ENCODE measurements around the gene IL1RL1.
"Not testable (repeated sequence)": the region's sequence is repeated elsewhere in the genome, so short reads cannot be mapped to it uniquely, and the experiment has no call there.

IL1RL1 gene

DNA sequence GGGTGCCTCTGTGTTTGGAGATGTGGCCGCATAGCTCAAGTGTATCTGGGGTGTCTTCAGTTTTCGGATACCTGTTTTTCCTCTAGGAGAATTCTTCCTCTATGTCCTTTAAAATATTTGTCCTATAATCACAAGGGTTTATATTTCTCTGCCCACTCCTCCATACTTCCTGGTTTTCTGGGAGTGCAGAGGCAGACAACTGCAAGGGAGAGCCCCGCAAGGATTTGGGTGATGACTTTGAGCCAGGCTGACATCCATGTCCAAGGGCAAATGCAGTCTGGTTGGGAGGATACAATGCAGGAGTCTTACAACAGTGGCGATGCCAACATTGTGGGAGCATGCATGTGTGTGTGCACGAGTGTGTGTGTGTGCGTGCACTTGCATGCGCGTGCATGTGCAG is 2.1 kb downstream of the IL1RL1 start:
- Histone ChIP-seq H3K36me3 (ENCODE audit: control insufficient read depth in 1 of 2, insufficient read depth in 2 of 2, low read length in 2 of 2) (no peaks in the 10 kb centered on the region), H3K4me3 (ENCODE audit: low read depth in 1 of 2, low read length in 2 of 2) (no peak overlapping the region), H3K9me3 (ENCODE audit: control insufficient read depth in 1 of 2, low read length in 2 of 2) (no peaks in the 10 kb centered on the region), H3K4me1 (ENCODE audit: control insufficient read depth in 1 of 2, insufficient read depth in 2 of 2, low read length in 2 of 2) (no peaks in the 10 kb centered on the region), H3K27me3 (ENCODE audit: low read depth, low read length) (no peaks in the 10 kb centered on the region), H3K27ac (ENCODE audit: low read length) (no peak overlapping the region)

DNA sequence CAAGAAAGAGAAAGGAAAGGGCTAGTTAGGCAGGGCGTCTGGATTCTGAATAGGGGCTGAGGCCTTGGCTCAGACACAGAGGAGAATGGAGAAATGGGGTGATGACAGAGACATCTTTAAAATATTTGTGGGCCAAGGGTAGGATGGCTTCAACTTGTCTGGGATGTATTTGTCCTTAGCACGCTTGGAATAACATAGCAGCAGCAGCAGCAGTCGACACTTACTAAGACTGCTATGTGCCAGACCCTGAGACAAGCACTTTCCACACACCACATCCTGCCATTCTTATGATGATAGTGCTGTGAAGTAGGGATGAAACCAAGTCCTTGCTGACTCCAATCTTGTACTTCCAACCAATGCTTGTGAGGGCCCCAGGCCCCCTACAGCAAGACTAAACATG is 2.6 kb downstream of the IL1RL1 start:
- H3K27ac ChIP-seq (ENCODE audit: low read length): no peak overlapping the region
- no peaks in the 10 kb centered on the region for H3K4me1 ChIP-seq (ENCODE audit: control insufficient read depth in 1 of 2, insufficient read depth in 2 of 2, low read length in 2 of 2)
- H3K9me3 ChIP-seq (ENCODE audit: control insufficient read depth in 1 of 2, low read length in 2 of 2): no peaks in the 10 kb centered on the region
- H3K36me3 ChIP-seq (ENCODE audit: control insufficient read depth in 1 of 2, insufficient read depth in 2 of 2, low read length in 2 of 2): no peaks in the 10 kb centered on the region
- no peaks in the 10 kb centered on the region for H3K27me3 ChIP-seq (ENCODE audit: low read depth, low read length)
- H3K4me3 ChIP-seq (ENCODE audit: low read depth in 1 of 2, low read length in 2 of 2): no peak overlapping the region

DNA sequence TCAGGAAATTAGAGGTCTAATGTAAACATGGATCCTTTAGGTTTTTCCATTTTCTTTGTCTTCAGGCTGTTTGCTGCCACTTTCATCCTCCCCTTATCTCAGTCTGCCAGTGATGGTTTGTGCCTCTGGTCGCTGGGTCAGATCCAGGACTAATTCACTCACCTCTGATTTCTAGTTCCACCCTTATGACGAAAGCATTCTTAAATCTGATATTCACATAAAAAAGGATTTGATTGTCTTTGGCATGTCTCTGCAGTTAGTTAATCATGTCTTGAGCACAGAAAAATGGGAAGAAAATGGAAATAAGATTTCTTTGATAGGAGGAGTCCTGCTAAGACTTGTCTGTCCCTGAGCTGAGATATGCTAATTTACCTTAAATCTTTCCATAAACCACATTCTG is 4.6 kb downstream of the IL1RL1 start:
- no peaks in the 10 kb centered on the region for H3K27me3 ChIP-seq (ENCODE audit: low read depth, low read length)
- no peak overlapping the region for H3K27ac ChIP-seq (ENCODE audit: low read length)
- H3K36me3 ChIP-seq (ENCODE audit: control insufficient read depth in 1 of 2, insufficient read depth in 2 of 2, low read length in 2 of 2): no peaks in the 10 kb centered on the region
- H3K9me3 ChIP-seq (ENCODE audit: control insufficient read depth in 1 of 2, low read length in 2 of 2): no peaks in the 10 kb centered on the region
- H3K4me3 ChIP-seq (ENCODE audit: low read depth in 1 of 2, low read length in 2 of 2): no peak overlapping the region
- H3K4me1 ChIP-seq (ENCODE audit: control insufficient read depth in 1 of 2, insufficient read depth in 2 of 2, low read length in 2 of 2): no peaks in the 10 kb centered on the region

DNA sequence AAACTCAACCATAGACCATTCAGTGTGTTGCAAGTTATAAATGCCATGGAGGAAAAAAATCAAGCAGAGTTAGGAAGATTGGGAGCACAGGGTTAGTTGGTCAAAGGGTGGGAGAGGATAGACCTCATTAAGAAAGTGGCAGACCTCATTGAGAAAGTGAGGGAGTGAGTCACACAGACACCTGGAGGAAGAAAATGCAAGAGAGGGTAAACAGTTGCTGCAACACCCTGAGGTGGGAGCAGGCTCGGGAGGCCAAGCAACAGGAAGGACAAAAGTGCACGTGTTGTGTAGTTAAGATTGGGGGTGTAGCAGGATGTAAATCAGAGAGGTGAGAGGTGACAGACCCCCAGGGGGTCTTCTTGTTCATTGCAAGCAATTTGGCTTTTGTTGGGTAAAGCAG is 6.4 kb downstream of the IL1RL1 start:
- H3K4me3 ChIP-seq (ENCODE audit: low read depth in 1 of 2, low read length in 2 of 2): no peak overlapping the region
- H3K4me1 ChIP-seq (ENCODE audit: control insufficient read depth in 1 of 2, insufficient read depth in 2 of 2, low read length in 2 of 2): no peaks in the 10 kb centered on the region
- no peaks in the 10 kb centered on the region for H3K27me3 ChIP-seq (ENCODE audit: low read depth, low read length)
- H3K9me3 ChIP-seq (ENCODE audit: control insufficient read depth in 1 of 2, low read length in 2 of 2): no peaks in the 10 kb centered on the region
- H3K36me3 ChIP-seq (ENCODE audit: control insufficient read depth in 1 of 2, insufficient read depth in 2 of 2, low read length in 2 of 2): no peaks in the 10 kb centered on the region
- no peak overlapping the region for H3K27ac ChIP-seq (ENCODE audit: low read length)

DNA sequence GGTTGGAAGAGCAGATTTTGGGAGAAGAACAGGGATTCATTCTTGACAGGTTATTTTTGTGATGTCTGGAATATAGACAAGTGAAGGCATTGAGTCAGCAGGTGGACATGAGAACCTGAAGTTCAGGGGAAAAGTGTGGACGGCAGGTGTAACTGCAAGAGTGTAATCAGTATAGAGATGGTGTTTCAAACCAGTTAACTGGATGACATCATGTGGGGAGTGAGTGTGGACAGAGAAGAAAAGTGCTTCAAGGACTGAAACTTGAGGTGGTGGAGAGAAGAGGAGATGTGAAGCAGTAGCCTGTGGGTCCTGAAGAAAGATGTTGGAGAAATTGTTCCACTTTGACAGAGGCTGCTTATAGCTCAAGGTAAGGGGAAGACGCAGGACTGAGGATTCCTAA is 7.1 kb downstream of the IL1RL1 start:
- Histone ChIP-seq H3K9me3 (ENCODE audit: control insufficient read depth in 1 of 2, low read length in 2 of 2) (no peaks in the 10 kb centered on the region), H3K4me3 (ENCODE audit: low read depth in 1 of 2, low read length in 2 of 2) (no peak overlapping the region), H3K27me3 (ENCODE audit: low read depth, low read length) (no peaks in the 10 kb centered on the region), H3K27ac (ENCODE audit: low read length) (no peak overlapping the region), H3K4me1 (ENCODE audit: control insufficient read depth in 1 of 2, insufficient read depth in 2 of 2, low read length in 2 of 2) (no peaks in the 10 kb centered on the region), H3K36me3 (ENCODE audit: control insufficient read depth in 1 of 2, insufficient read depth in 2 of 2, low read length in 2 of 2) (no peaks in the 10 kb centered on the region)

DNA sequence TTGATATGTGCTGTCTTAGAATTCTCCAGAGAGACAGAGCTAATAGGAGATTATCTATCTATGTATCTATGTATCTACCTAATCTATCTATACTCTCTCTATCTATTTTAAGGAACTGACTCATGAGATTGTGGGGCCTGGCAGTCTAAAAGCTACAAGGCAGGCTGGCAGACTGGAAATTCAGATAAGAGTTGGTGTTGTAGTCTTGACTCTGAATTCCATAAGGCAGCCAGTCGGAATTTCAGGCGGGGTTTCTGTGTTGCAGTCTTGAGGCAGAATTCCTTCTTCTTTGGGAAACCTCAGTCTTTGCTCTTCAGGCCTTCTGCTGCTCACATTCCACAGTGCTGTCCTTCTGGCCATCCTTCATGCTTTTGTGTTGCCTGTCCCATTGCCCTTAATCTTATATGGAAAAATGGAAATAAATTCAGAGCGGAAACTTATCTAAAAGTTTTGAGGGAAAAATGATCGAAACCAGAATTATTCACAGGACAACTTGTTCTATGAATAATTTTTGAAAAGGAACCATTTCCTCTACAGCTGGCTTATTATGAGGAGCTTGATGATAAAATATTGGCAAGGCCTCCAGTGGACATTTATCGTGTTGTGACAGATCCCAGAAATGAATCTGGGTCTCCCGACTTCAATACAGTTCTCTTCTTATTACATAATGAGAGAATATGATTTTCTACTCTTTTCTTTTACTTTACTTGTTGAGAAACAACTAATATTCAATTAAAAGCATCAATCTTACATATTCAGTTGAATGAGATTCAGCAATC is 10.8 kb downstream of the IL1RL1 start:
- Histone ChIP-seq H3K4me3 (ENCODE audit: low read depth in 1 of 2, low read length in 2 of 2) (no peak overlapping the region), H3K27ac (ENCODE audit: low read length) (no peak overlapping the region), H3K27me3 (ENCODE audit: low read depth, low read length) (no peaks in the 10 kb centered on the region), H3K4me1 (ENCODE audit: control insufficient read depth in 1 of 2, insufficient read depth in 2 of 2, low read length in 2 of 2) (no peaks in the 10 kb centered on the region), H3K9me3 (ENCODE audit: control insufficient read depth in 1 of 2, low read length in 2 of 2) (peaks cover 0 to 3% of the 10 kb centered on the region in 2 donors), H3K36me3 (ENCODE audit: control insufficient read depth in 1 of 2, insufficient read depth in 2 of 2, low read length in 2 of 2) (no peaks in the 10 kb centered on the region)

DNA sequence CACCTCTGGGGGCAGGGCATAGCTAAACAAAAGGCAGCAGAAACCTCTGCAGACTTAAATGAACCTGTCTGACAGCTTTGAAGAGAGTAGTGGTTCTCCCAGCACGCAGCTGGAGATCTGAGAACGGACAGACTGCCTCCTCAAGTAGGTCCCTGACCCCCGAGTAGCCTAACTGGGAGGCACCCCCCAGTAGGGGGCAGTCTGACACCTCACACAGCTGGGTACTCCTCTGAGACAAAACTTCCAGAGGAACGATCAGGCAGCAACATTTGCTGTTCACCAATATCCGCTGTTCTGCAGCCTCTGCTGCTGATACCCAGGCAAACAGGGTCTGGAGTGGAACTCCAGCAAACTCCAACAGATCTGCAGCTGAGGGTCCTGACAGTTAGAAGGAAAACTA is 13.6 kb downstream of the IL1RL1 start:
- not testable (repeated sequence) for H3K4me1 ChIP-seq (ENCODE audit: control insufficient read depth in 1 of 2, insufficient read depth in 2 of 2, low read length in 2 of 2); H3K9me3 ChIP-seq (ENCODE audit: control insufficient read depth in 1 of 2, low read length in 2 of 2); H3K27me3 ChIP-seq (ENCODE audit: low read depth, low read length); H3K36me3 ChIP-seq (ENCODE audit: control insufficient read depth in 1 of 2, insufficient read depth in 2 of 2, low read length in 2 of 2); H3K27ac ChIP-seq (ENCODE audit: low read length); H3K4me3 ChIP-seq (ENCODE audit: low read depth in 1 of 2, low read length in 2 of 2)

DNA sequence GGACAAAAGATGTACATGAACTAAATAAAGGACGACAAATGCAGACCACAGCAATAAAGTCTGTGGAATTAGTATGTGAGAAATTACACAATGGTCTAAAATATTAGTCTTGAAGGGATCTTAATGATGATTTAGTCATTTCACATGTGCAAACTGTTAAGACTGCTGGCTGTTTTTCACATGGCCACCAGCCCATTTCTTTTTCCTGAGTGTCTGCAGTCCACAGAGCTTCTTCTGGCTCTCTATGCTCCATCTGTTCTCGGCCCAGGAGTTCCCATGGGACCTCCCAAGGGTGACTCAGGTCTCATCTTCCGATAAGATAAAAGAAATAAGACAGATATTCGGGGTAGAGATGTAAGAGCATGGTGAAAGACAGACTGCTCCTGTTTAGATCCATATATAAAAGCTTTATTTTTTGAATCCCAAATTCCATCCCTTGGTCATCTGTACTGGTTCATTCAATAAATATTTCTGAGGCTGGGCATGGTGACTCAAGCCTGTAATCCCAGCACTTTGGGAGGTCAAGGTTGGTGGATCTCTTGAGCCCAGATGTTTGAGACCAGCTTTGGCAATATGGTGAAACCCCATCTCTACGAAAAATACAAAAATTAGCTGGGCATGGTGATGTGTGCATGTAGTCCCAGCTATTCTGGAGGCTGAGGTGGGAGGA is 20.1 kb downstream of the IL1RL1 start:
- no peaks in the 10 kb centered on the region for H3K36me3 ChIP-seq (ENCODE audit: control insufficient read depth in 1 of 2, insufficient read depth in 2 of 2, low read length in 2 of 2)
- H3K27ac ChIP-seq (ENCODE audit: low read length): no peak overlapping the region
- no peaks in the 10 kb centered on the region for H3K27me3 ChIP-seq (ENCODE audit: low read depth, low read length)
- H3K4me1 ChIP-seq (ENCODE audit: control insufficient read depth in 1 of 2, insufficient read depth in 2 of 2, low read length in 2 of 2): no peaks in the 10 kb centered on the region
- H3K4me3 ChIP-seq (ENCODE audit: low read depth in 1 of 2, low read length in 2 of 2): no peak overlapping the region
- H3K9me3 ChIP-seq (ENCODE audit: control insufficient read depth in 1 of 2, low read length in 2 of 2): peaks cover 0 to 4% of the 10 kb centered on the region in 2 donors

DNA sequence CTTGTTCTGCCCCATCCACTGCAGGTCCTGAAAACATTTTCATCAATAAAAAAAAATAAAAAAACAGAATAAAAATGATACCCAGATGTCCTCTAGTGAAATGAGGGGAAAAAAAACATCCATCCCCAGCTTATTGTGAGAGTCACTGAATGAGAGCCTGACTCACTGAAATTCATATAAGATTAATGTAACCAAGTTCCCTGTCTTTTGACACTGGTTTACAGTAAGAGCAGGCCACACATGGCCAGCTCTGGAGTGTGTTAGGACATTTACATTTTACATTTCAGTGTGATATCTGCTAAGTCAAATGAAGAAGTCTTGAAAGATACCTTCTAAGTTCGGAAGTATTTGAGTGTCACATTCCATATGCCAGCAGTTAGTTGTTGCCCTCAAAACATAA is 23.1 kb downstream of the IL1RL1 start:
- H3K27me3 ChIP-seq (ENCODE audit: low read depth, low read length): no peaks in the 10 kb centered on the region
- H3K9me3 ChIP-seq (ENCODE audit: control insufficient read depth in 1 of 2, low read length in 2 of 2): peaks cover 0 to 4% of the 10 kb centered on the region in 2 donors
- no peak overlapping the region for H3K4me3 ChIP-seq (ENCODE audit: low read depth in 1 of 2, low read length in 2 of 2)
- H3K4me1 ChIP-seq (ENCODE audit: control insufficient read depth in 1 of 2, insufficient read depth in 2 of 2, low read length in 2 of 2): no peaks in the 10 kb centered on the region
- no peaks in the 10 kb centered on the region for H3K36me3 ChIP-seq (ENCODE audit: control insufficient read depth in 1 of 2, insufficient read depth in 2 of 2, low read length in 2 of 2)
- H3K27ac ChIP-seq (ENCODE audit: low read length): no peak overlapping the region

DNA sequence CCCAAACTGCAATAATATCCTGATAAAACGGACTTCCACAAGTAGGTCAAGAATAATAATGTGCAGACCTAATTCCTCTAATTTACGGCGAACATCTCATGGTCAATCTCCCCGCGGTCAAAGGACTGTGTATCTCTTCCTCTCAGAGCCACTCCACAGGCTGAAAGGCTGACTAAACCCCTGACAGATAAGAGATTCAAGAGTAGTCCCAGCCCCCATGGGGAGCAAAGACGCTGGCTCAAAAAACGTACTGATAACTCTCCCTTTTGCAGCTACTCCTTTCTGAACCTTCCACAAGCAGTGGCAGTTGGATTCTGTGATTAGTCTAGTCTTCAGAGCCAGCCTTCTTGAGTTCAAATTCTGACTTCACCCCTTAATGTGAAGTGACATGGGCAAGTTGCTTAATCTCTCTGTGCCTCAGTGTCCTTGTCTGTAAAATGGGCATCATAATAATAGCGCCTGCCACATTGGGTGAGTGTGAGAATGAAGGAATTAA is 24.6 kb downstream of the IL1RL1 start:
- Histone ChIP-seq H3K4me1 (ENCODE audit: control insufficient read depth in 1 of 2, insufficient read depth in 2 of 2, low read length in 2 of 2) (no peaks in the 10 kb centered on the region), H3K27ac (ENCODE audit: low read length) (no peak overlapping the region), H3K27me3 (ENCODE audit: low read depth, low read length) (no peaks in the 10 kb centered on the region)

DNA sequence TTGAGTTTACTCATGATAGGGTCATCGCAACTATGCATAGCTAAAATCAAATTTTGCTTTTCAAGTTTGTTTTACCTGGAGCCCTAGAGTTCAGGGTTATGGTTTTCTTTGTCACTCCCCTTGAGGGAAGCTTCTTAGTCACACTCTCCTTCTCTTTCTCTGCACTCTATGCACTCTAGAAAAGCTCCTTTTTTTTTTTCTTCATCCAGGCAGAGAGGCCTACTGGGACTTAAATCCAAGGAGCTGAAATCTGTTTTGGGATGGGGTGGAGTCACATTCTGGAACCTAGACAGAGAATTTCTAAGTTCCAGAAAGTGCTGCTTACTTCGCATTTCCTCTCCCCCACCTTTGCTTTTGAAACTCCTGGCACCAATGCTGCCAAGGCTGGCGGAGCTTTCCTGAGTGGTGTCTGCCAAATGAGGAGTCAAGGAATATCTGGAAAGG is 25.2 kb downstream of the IL1RL1 start:
- Histone ChIP-seq H3K4me3 (ENCODE audit: low read depth in 1 of 2, low read length in 2 of 2) (no peak overlapping the region), H3K4me1 (ENCODE audit: control insufficient read depth in 1 of 2, insufficient read depth in 2 of 2, low read length in 2 of 2) (no peaks in the 10 kb centered on the region), H3K27ac (ENCODE audit: low read length) (no peak overlapping the region), H3K9me3 (ENCODE audit: control insufficient read depth in 1 of 2, low read length in 2 of 2) (no peaks in the 10 kb centered on the region), H3K36me3 (ENCODE audit: control insufficient read depth in 1 of 2, insufficient read depth in 2 of 2, low read length in 2 of 2) (no peaks in the 10 kb centered on the region), H3K27me3 (ENCODE audit: low read depth, low read length) (no peaks in the 10 kb centered on the region)

More for the DNA sequence above, 24.6 kb downstream of the IL1RL1 start:
- Histone ChIP-seq H3K4me3 (ENCODE audit: low read depth in 1 of 2, low read length in 2 of 2) (no peak overlapping the region), H3K36me3 (ENCODE audit: control insufficient read depth in 1 of 2, insufficient read depth in 2 of 2, low read length in 2 of 2) (no peaks in the 10 kb centered on the region), H3K9me3 (ENCODE audit: control insufficient read depth in 1 of 2, low read length in 2 of 2) (peaks cover 0 to 2% of the 10 kb centered on the region in 2 donors)

Data from muscle layer of duodenum (tissue), 2 donors.